Measurements from ENCODE around the gene MANEA. TPM values are rescaled to one million over a fixed set of nuclear protein-coding genes. Genes with fewer than 3 reads are reported as not detected.

The MANEA gene
- total RNA-seq, 2 experiments from 2014 or later: 9.1 to 13.2 TPM

DNA sequence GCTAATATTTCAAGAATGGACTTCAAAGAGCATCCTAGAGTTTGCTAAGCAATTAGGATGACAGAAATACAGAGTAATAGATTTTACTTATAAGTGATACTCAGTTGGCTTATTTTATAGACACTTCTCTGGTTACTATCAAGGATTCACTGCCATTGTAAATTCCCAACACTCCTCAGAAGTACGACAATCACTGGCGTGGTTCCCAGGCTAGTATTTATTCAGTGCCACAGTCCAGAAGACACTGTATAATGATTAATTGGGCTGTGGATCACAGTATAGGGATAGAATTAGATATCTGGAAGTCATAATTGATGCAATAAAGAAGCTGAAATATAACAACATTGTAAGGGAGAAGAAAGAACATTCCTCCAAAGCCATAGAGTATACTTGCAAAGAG is 15.7 kb downstream of the MANEA start:
- Histone ChIP-seq H3K27ac (ENCODE audit: low read depth, low read length, poor library complexity, severe bottlenecking) (no peak overlapping the region), H3K4me2 (ENCODE audit: low read length) (no peak overlapping the region), H3K9me3 (ENCODE audit: low read length) (no peaks in the 10 kb centered on the region), H4K20me1 (ENCODE audit: insufficient read depth, low read length) (no peaks in the 10 kb centered on the region), H2AFZ (ENCODE audit: low read length) (no peak overlapping the region), H3K4me3 (ENCODE audit: low read depth, low read length, poor library complexity, severe bottlenecking) (no peak overlapping the region), H3K4me1 (ENCODE audit: insufficient read depth, low read length, poor library complexity, severe bottlenecking) (peaks cover under 1% of the 10 kb centered on the region), H3K36me3 (ENCODE audit: insufficient read depth, low read length) (peaks cover 14% of the 10 kb centered on the region), H3K79me2 (ENCODE audit: insufficient read depth, low read depth, low read length) (peaks cover 26% of the 10 kb centered on the region), H3K9me2 (ENCODE audit: insufficient read depth, low read length) (no peaks in the 10 kb centered on the region)
- CTCF ChIA-PET (ENCODE audit: unreplicated experiment): no interaction called here
- no TSS peak for BruUV-seq (replicated peaks)
- intact Hi-C loops (cut with micrococcal nuclease; ENCODE audit: unreplicated experiment): no loop called here
- TF ChIP-seq, protein P1, sequence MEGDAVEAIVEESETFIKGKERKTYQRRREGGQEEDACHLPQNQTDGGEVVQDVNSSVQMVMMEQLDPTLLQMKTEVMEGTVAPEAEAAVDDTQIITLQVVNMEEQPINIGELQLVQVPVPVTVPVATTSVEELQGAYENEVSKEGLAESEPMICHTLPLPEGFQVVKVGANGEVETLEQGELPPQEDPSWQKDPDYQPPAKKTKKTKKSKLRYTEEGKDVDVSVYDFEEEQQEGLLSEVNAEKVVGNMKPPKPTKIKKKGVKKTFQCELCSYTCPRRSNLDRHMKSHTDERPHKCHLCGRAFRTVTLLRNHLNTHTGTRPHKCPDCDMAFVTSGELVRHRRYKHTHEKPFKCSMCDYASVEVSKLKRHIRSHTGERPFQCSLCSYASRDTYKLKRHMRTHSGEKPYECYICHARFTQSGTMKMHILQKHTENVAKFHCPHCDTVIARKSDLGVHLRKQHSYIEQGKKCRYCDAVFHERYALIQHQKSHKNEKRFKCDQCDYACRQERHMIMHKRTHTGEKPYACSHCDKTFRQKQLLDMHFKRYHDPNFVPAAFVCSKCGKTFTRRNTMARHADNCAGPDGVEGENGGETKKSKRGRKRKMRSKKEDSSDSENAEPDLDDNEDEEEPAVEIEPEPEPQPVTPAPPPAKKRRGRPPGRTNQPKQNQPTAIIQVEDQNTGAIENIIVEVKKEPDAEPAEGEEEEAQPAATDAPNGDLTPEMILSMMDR (conservative IDR thresholded peaks at IDR 0.05; ENCODE audit: low read length): no peak
- no peak for TF ChIP-seq EZH2phosphoT487 (IDR thresholded peaks at IDR 0.05; ENCODE audit: borderline replicate concordance, low read depth, low read length)
- POLR2A ChIA-PET: interaction anchor here (1.1 kb wide), 1 partner anchor 175 kb away, joined by 3 read pairs; no protein-coding TSS in a partner anchor
- no peak for DNase-seq (ENCODE audit: low spot score)

DNA sequence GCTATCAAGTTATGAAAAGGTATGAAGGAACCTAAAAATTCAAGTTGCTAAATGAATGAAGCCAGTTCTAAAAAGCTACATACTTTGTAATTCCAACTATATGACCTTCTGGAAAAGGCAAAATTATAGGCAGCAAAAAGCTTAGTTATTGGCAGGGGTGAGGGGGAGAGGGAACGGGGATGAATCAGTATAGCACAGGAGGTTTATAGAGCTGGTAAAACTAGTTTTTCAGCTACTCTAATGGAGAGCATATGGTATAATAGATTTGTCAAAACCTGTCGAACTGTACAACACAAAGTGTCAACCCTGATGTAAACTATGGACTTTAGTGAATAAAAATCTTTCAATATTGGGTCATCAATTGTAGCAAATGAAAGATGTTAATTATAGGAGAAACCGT is 18.7 kb downstream of the MANEA start:
- Histone ChIP-seq H3K79me2 (ENCODE audit: insufficient read depth, low read depth, low read length) (peaks cover 6% of the 10 kb centered on the region; the same call in 1 of the 2 replicates), H3K27ac (ENCODE audit: low read depth, low read length, poor library complexity, severe bottlenecking) (no peak overlapping the region), H2AFZ (ENCODE audit: low read length) (no peak overlapping the region), H3K36me3 (ENCODE audit: insufficient read depth, low read length) (peaks cover 15% of the 10 kb centered on the region; the same call in 1 of the 2 replicates), H3K9me3 (ENCODE audit: low read length) (no peaks in the 10 kb centered on the region), H3K9me2 (ENCODE audit: insufficient read depth, low read length) (no peaks in the 10 kb centered on the region), H3K4me3 (ENCODE audit: low read depth, low read length, poor library complexity, severe bottlenecking) (no peak overlapping the region), H3K4me1 (ENCODE audit: insufficient read depth, low read length, poor library complexity, severe bottlenecking) (no peaks in the 10 kb centered on the region), H3K4me2 (ENCODE audit: low read length) (no peak overlapping the region), H4K20me1 (ENCODE audit: insufficient read depth, low read length) (no peaks in the 10 kb centered on the region)
- no TSS peak for BruUV-seq (replicated peaks)
- DNase-seq (ENCODE audit: low spot score): no peak
- intact Hi-C loops (cut with micrococcal nuclease; ENCODE audit: unreplicated experiment): no loop called here
- TF ChIP-seq EZH2phosphoT487 (IDR thresholded peaks at IDR 0.05; ENCODE audit: borderline replicate concordance, low read depth, low read length): no peak
- TF ChIP-seq, protein P1 (conservative IDR thresholded peaks at IDR 0.05; ENCODE audit: low read length): no peak
- POLR2A ChIA-PET: interaction anchor here (0.6 to 1.0 kb wide), 3 partner anchors 9 to 1206 kb away, joined by 3 read pairs; no protein-coding TSS in a partner anchor
- CTCF ChIA-PET (ENCODE audit: unreplicated experiment): no interaction called here

DNA sequence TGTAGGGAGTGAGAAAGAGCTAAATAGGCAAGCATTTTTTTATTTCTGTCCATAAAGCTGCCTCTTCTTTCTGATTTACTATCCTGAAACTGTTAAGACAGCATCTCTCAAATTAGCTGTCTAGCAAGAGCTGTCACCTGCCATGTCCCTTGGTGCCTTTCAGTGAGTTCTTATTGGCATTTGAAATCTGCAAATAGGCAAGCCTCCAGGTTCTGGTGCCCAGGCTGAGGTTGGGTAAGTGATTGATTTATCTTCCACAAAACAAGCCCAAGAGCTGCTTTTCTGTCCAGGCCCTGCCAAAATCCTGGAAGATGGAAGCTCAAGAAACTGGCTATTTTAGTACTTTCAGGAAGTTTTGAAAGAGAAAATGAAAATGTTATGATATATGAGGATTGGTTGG is 22.4 kb downstream of the MANEA start:
- Histone ChIP-seq H3K27ac (ENCODE audit: low read depth, low read length, poor library complexity, severe bottlenecking) (no peak overlapping the region), H3K4me2 (ENCODE audit: low read length) (no peak overlapping the region), H3K9me2 (ENCODE audit: insufficient read depth, low read length) (no peaks in the 10 kb centered on the region), H3K4me1 (ENCODE audit: insufficient read depth, low read length, poor library complexity, severe bottlenecking) (no peaks in the 10 kb centered on the region), H3K9me3 (ENCODE audit: low read length) (no peaks in the 10 kb centered on the region), H4K20me1 (ENCODE audit: insufficient read depth, low read length) (no peaks in the 10 kb centered on the region), H3K4me3 (ENCODE audit: low read depth, low read length, poor library complexity, severe bottlenecking) (no peak overlapping the region), H3K79me2 (ENCODE audit: insufficient read depth, low read depth, low read length) (0 out of 2 replicates have a peak, but pooled peaks cover 2% of the 10 kb centered on the region), H3K36me3 (ENCODE audit: insufficient read depth, low read length) (0 out of 2 replicates have a peak, but pooled peaks cover 6% of the 10 kb centered on the region), H2AFZ (ENCODE audit: low read length) (no peak overlapping the region)
- ChIA-PET POLR2A (no interaction called here), CTCF (ENCODE audit: unreplicated experiment) (no interaction called here)
- intact Hi-C loops (cut with micrococcal nuclease; ENCODE audit: unreplicated experiment): no loop called here
- TF ChIP-seq, protein P1 (conservative IDR thresholded peaks at IDR 0.05; ENCODE audit: low read length): no peak
- TF ChIP-seq EZH2phosphoT487 (IDR thresholded peaks at IDR 0.05; ENCODE audit: borderline replicate concordance, low read depth, low read length): no peak
- no TSS peak for BruUV-seq (replicated peaks)
- no peak for DNase-seq (ENCODE audit: low spot score)
